Spleen (tissue), 7 donors: ENCODE results near the gene COL25A1.

Experiments
- CTCF ChIP-seq, 11 experiments: fragments of 200-600 bp in 7 of 11; fragments of 450-650 bp in 4 of 11; sonication (generic) in 4 of 11; IDR thresholded peaks in 8 of 11; conservative IDR thresholded peaks in 3 of 11; 1 replicate in 7 of 11; 2 replicates in 4 of 11; pipeline versions ENCODE4 v1.4.0 to v1.8.0; 2016 to 2021; ENCODE audit warnings: antibody characterized with exemption in 11 of 11, inconsistent platforms in 4 of 11, mild to moderate bottlenecking in 1 of 11
- POLR2A ChIP-seq, 3 donors: fragments of 450-650 bp; IDR thresholded peaks; one replicate each; pipeline ENCODE4 v1.5.1; 2017; ENCODE audit warnings: antibody characterized with exemption in 3 of 3, mild to moderate bottlenecking in 1 of 3
- POLR2AphosphoS5 ChIP-seq, 3 donors: sonication (generic); formaldehyde crosslinking; IDR thresholded peaks; one replicate each; pipeline ENCODE4 v1.5.1; 2017; ENCODE audit warnings: antibody characterized with exemption in 3 of 3
- donor health status: DM: no; HTN: no; CAD: no; lungs with moderate emphysema.
- donor health status: DM: no; HTN: no; CAD: no.
- donor health status: DM: no; HTN: no; CAD: no.

GRCh38 chr4:108788731-108789130 lies 513.7 kb downstream of the COL25A1 start:
- TF ChIP-seq CTCF (IDR thresholded peaks at IDR 0.05 in 8 of 11, conservative IDR thresholded peaks at IDR 0.05 in 3 of 11) (no peak), POLR2AphosphoS5 (IDR thresholded peaks at IDR 0.05) (no peak), POLR2A (IDR thresholded peaks at IDR 0.05) (no peak)
